HFFc6 (cell line): ENCODE measurements around the gene VWA3A. TPM values are rescaled to one million over a fixed set of nuclear protein-coding genes. Genes with fewer than 3 reads are reported as not detected.

Experiments used
- DNase-seq: peaks from one replicate; pipeline ENCODE4 v3.0.0-alpha.2; 2018
- H3K27ac Mint-ChIP-seq: 2 replicates; pipeline ENCODE4 v1.8.0; 2020; ENCODE audit warnings: mild to moderate bottlenecking, mixed read lengths
- H3K27me3 Mint-ChIP-seq: 2 replicates; pipeline ENCODE4 v1.8.0; 2021; ENCODE audit warnings: mild to moderate bottlenecking, moderate library complexity, mixed read lengths; ENCODE audit not compliant: insufficient read depth
- H3K36me3 Mint-ChIP-seq: 2 replicates; pipeline ENCODE4 v1.8.0; 2021; ENCODE audit warnings: low read depth, mixed read lengths
- H3K4me1 Mint-ChIP-seq: 2 replicates; pipeline ENCODE4 v1.8.0; 2020; ENCODE audit warnings: low read depth, mixed read lengths
- H3K4me3 Mint-ChIP-seq: 2 replicates; pipeline ENCODE4 v1.8.0; 2020; ENCODE audit warnings: mild to moderate bottlenecking, moderate library complexity, mixed read lengths
- H3K9me3 Mint-ChIP-seq: 2 replicates; pipeline ENCODE4 v1.8.0; 2020; ENCODE audit warnings: mild to moderate bottlenecking, mixed read lengths
- total RNA-seq, 6 experiments: library from RNA; stranded (reverse); fragmentation: NEBNext Ultra II Directional; extraction: Animal tissue kit (Norgen Biotek cat#: 25700); gene quantifications; 2 replicates in 1 of 6; 3 replicates in 5 of 6; pipeline ENCODE4 v1.2.3, GENCODE V29; 2021
- TF ChIP-seq, protein P1 (sequence below): fragments of 200-600 bp; sonication (generic); IDR thresholded peaks from 2 replicates; pipeline ENCODE4 v1.5.0; 2021; ENCODE audit warnings: antibody characterized with exemption, mild to moderate bottlenecking

VWA3A gene
- total RNA-seq, 6 experiments from 2014 or later: 0.09 to 0.41 TPM; not detected in 4

DNA sequence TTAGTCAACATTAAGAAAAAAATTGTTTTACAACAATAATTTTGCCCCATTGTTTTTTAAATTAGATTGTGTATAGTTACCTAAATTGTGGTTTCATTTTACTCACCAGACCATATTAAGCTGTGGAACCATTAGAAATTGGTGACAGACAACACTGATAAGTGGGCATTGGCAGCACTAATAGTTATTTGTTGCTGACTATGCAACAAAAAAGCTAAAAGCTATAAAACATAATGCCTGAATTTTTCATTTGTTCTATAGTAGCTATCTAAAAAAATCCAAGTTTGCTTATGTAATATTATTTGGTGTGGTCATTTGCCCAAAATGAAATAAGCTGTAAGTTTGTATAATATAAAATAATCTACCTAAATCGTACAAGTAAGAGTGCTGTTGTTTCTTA, 13.7 kb upstream of the VWA3A start:
- Mint-ChIP-seq H3K27ac (no peak overlapping the region), H3K36me3 (peaks cover 15% of the 10 kb centered on the region), H3K27me3 (no peaks in the 10 kb centered on the region), H3K9me3 (no peaks in the 10 kb centered on the region), H3K4me1 (peaks cover 69% of the 10 kb centered on the region), H3K4me3 (no peak overlapping the region)
- DNase-seq: no peak
- TF ChIP-seq, protein P1, sequence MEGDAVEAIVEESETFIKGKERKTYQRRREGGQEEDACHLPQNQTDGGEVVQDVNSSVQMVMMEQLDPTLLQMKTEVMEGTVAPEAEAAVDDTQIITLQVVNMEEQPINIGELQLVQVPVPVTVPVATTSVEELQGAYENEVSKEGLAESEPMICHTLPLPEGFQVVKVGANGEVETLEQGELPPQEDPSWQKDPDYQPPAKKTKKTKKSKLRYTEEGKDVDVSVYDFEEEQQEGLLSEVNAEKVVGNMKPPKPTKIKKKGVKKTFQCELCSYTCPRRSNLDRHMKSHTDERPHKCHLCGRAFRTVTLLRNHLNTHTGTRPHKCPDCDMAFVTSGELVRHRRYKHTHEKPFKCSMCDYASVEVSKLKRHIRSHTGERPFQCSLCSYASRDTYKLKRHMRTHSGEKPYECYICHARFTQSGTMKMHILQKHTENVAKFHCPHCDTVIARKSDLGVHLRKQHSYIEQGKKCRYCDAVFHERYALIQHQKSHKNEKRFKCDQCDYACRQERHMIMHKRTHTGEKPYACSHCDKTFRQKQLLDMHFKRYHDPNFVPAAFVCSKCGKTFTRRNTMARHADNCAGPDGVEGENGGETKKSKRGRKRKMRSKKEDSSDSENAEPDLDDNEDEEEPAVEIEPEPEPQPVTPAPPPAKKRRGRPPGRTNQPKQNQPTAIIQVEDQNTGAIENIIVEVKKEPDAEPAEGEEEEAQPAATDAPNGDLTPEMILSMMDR: no peak

DNA sequence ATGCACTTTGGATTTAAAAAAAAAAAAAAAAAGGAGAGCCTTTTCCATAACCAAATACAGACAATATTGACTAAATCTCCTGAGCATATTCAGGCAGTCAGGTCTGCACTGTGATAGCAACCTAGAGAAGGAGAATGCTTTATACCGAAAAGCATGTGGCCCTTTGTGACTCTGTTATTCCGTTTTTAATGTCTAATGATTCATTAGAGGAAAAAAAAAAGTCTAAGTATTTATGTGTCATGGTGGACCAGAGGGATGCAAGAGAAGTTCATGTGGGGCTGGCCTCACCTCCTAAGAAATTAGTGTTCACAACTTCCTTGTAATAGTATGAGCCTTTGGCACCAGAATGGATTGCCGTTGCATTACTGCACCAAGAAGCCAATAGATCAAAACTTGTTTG, 11.3 kb upstream of the VWA3A start:
- Mint-ChIP-seq H3K27me3 (no peaks in the 10 kb centered on the region), H3K4me1 (peaks cover 50% of the 10 kb centered on the region), H3K4me3 (no peak overlapping the region), H3K9me3 (no peaks in the 10 kb centered on the region), H3K27ac (no peak overlapping the region), H3K36me3 (peaks cover 19% of the 10 kb centered on the region)
- DNase-seq: no peak
- TF ChIP-seq, protein P1: no peak

DNA sequence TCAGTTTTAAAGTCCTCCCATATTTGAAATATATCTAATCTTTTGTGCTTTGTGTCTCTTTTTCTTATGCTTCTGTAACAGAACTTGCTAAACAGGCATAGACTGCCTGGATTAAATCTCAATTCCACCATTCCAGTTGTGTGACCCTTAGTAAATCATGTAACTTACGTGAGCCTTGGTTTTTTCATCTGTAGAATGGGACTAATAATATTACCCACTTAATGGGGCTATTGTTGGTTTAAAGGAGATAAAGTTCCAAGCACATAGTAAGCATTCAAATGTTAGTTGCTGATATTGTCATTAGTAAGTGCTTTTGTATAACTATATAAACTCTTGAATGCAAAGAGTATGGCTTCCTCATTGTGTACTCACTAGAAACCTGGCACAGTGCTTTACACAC, 5.9 kb upstream of the VWA3A start:
- H3K27ac Mint-ChIP-seq: no peak overlapping the region
- H3K4me1 Mint-ChIP-seq: peaks cover 23% of the 10 kb centered on the region

DNA sequence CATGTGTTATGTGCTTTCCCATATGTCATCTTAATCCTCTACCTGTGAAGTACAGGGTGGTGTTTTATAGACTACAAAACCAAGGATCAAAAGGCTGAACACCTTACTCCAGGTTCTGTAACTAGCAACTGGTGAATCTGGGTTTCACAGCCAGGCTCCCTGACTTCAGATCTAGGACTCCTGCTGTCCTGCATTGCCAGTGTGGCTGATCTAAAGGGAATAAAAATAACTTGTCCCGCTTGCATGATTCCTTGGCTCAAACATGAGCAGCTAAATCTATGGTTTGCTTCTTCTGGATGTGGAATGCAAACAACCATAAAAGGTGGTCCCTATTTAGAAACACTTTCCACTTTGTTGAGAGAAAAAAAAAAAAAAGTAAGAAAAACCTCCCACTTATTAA, 3.7 kb upstream of the VWA3A start:
- DNase-seq: no peak
- no peaks in the 10 kb centered on the region; the same call in 1 of the 2 replicates for H3K27me3 Mint-ChIP-seq
- TF ChIP-seq, protein P1: no peak
- peaks cover 32% of the 10 kb centered on the region for H3K36me3 Mint-ChIP-seq
- no peak overlapping the region for H3K4me3 Mint-ChIP-seq
- no peaks in the 10 kb centered on the region for H3K9me3 Mint-ChIP-seq
- H3K27ac Mint-ChIP-seq: no peak overlapping the region
- H3K4me1 Mint-ChIP-seq: peaks cover 19% of the 10 kb centered on the region

More for the DNA sequence above, 5.9 kb upstream of the VWA3A start:
- Mint-ChIP-seq H3K36me3 (peaks cover 32% of the 10 kb centered on the region), H3K4me3 (no peak overlapping the region), H3K9me3 (no peaks in the 10 kb centered on the region), H3K27me3 (no peaks in the 10 kb centered on the region)
- DNase-seq: no peak
- TF ChIP-seq, protein P1: no peak

DNA sequence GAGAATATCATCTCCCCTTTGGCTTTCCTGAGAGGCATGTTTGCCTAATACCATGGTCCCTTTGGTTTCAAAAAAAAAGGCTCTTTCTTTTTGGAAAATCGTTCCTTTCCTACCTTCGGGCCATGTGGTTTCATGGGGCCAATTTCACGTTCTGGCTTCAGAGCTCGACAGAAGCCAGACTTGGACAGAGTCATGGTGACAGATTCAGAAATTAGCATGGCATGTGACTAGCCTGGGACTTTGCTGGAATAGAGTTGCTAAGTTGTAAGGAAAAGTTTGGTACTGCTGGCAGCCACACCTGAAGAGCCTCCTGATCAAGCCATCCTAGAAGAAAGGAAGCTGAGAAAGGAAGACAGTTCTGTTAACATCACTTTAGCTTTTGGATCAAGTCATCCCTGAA, 2.4 kb upstream of the VWA3A start:
- Mint-ChIP-seq H3K27ac (no peak overlapping the region), H3K9me3 (no peaks in the 10 kb centered on the region), H3K36me3 (peaks cover 28% of the 10 kb centered on the region), H3K27me3 (peaks cover 2% of the 10 kb centered on the region), H3K4me3 (no peak overlapping the region), H3K4me1 (peaks cover 14% of the 10 kb centered on the region)
- no peak for DNase-seq
- TF ChIP-seq, protein P1: no peak

DNA sequence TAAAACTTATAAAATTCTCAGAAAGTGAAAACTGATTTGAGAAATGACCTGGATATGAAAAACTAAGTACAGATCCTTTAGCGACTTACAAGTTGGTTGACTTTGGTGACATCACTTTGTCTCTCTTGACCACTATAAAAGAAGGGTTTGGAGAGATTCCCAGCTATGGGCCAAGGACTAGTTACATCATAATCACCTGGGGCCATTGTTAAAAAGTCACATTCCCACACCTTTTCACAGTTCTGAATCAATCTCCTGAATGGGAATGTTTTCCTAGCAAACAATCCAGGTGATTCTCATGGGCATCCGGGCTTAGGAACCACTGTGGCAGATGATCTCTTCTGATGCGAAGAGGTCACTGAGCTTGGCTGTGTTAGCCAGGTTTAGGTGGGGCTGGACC, 620 bp upstream of the VWA3A start:
- DNase-seq: no peak
- TF ChIP-seq, protein P1: no peak
- no peaks in the 10 kb centered on the region for H3K9me3 Mint-ChIP-seq
- peak overlapping the region; percentile 62 for H3K4me3 Mint-ChIP-seq
- peak overlapping the region; percentile 85 for H3K27ac Mint-ChIP-seq
- peaks cover 13% of the 10 kb centered on the region for H3K36me3 Mint-ChIP-seq
- H3K4me1 Mint-ChIP-seq: peaks cover 14% of the 10 kb centered on the region
- H3K27me3 Mint-ChIP-seq: peaks cover 2% of the 10 kb centered on the region
